DND-41 (cell line): ENCODE measurements around the gene AMPD1.

Source experiments
- ATAC-seq: fragments of 200-7000 bp; cut with Tn5 transposase; 3 replicates; pipeline ENCODE4 v1.9.1; 2021; ENCODE audit warnings: low read depth; ENCODE audit not compliant: insufficient read depth
- DNase-seq: peaks from one replicate; pipeline ENCODE4 v3.0.0-alpha.2; 2020
- H2AFZ ChIP-seq: 2 replicates; pipeline ENCODE4 v1.6.0; 2012; ENCODE audit warnings: low read depth, low read length
- H3K27ac ChIP-seq: 2 replicates; pipeline ENCODE4 v1.5.1; 2012; ENCODE audit warnings: low read length, inconsistent platforms
- H3K27me3 ChIP-seq: fragments of 200-600 bp; sonication (generic); 2 replicates; pipeline ENCODE4 v1.6.0; 2012; ENCODE audit warnings: low read length, mild to moderate bottlenecking, inconsistent platforms; ENCODE audit not compliant: insufficient read depth, poor library complexity
- H3K36me3 ChIP-seq: 2 replicates; pipeline ENCODE4 v1.5.1; 2012; ENCODE audit warnings: low read length, inconsistent platforms; ENCODE audit not compliant: insufficient read depth
- H3K4me1 ChIP-seq: 2 replicates; pipeline ENCODE4 v1.5.1; 2012; ENCODE audit warnings: mild to moderate bottlenecking, low read length; ENCODE audit not compliant: insufficient read depth
- H3K4me2 ChIP-seq: 2 replicates; pipeline ENCODE4 v1.6.0; 2012; ENCODE audit warnings: mild to moderate bottlenecking, moderate library complexity, low read length, inconsistent platforms; ENCODE audit not compliant: insufficient read depth
- H3K4me3 ChIP-seq, 2 experiments: fragments of 200-600 bp in 1 of 2; shearing (Covaris generic) in 1 of 2; 2 replicates each; pipeline ENCODE4 v1.5.1; 2012 to 2016; ENCODE audit warnings: inconsistent platforms in 2 of 2, low read length in 2 of 2, mild to moderate bottlenecking in 2 of 2, low read depth in 1 of 2, moderate library complexity in 1 of 2
- H3K79me2 ChIP-seq: 2 replicates; pipeline ENCODE4 v1.6.0; 2012; ENCODE audit warnings: low read length, inconsistent platforms; ENCODE audit not compliant: insufficient read depth
- H3K9ac ChIP-seq: 2 replicates; pipeline ENCODE4 v1.6.0; 2012; ENCODE audit warnings: low read depth, mild to moderate bottlenecking, inconsistent platforms, low read length, moderate library complexity
- H3K9me3 ChIP-seq: 2 replicates; pipeline ENCODE4 v1.5.1; 2012; ENCODE audit warnings: low read length, moderate library complexity, mild to moderate bottlenecking, inconsistent platforms; ENCODE audit not compliant: insufficient read depth, severe bottlenecking
- H4K20me1 ChIP-seq: 2 replicates; pipeline ENCODE4 v1.6.0; 2012; ENCODE audit warnings: low read length; ENCODE audit not compliant: insufficient read depth
- EZH2 ChIP-seq: IDR thresholded peaks from 3 replicates; pipeline ENCODE4 v1.6.1; 2012; ENCODE audit warnings: borderline replicate concordance, low read depth, mild to moderate bottlenecking, moderate library complexity, low read length, inconsistent platforms; ENCODE audit not compliant: severe bottlenecking
- TF ChIP-seq, protein P1 (sequence below): IDR thresholded peaks from 2 replicates; pipeline ENCODE4 v1.5.1; 2012; ENCODE audit warnings: borderline replicate concordance, low read length, moderate library complexity, mild to moderate bottlenecking; ENCODE audit not compliant: poor library complexity, severe bottlenecking; ENCODE audit errors: extremely low read depth

The AMPD1 gene

GRCh38 chr1:114694540-114695310 is 621 bp downstream of the AMPD1 start:
- Histone ChIP-seq H3K4me2 (no peak overlapping the region), H3K9ac (no peak overlapping the region), H3K4me1 (no peaks in the 10 kb centered on the region), H3K79me2 (no peaks in the 10 kb centered on the region), H3K36me3 (no peaks in the 10 kb centered on the region), H3K27ac (no peak overlapping the region), H3K4me3 (no peak overlapping the region), H3K9me3 (no peaks in the 10 kb centered on the region), H3K27me3 (peaks cover 16% of the 10 kb centered on the region), H4K20me1 (no peaks in the 10 kb centered on the region), H2AFZ (no peak overlapping the region)
- ATAC-seq (no peak), DNase-seq (no peak)
- no peak for TF ChIP-seq EZH2

- DNase-seq (no peak), ATAC-seq (no peak)
- H3K9ac ChIP-seq: no peak overlapping the region
These were observed 2.4 kb downstream of the AMPD1 start for GRCh38 chr1:114692947-114693346.

GRCh38 chr1:114691061-114691460 is 4.3 kb downstream of the AMPD1 start:
- H3K9me3 ChIP-seq: no peaks in the 10 kb centered on the region
- no peak overlapping the region for H3K4me2 ChIP-seq
- H3K4me1 ChIP-seq: no peaks in the 10 kb centered on the region
- no peak overlapping the region for H2AFZ ChIP-seq
- H3K27me3 ChIP-seq: peaks cover 9% of the 10 kb centered on the region
- H3K9ac ChIP-seq: no peak overlapping the region
- H3K36me3 ChIP-seq: no peaks in the 10 kb centered on the region
- no peak overlapping the region for H3K4me3 ChIP-seq
- DNase-seq (no peak), ATAC-seq (no peak)
- H3K79me2 ChIP-seq: no peaks in the 10 kb centered on the region
- TF ChIP-seq, protein P1, sequence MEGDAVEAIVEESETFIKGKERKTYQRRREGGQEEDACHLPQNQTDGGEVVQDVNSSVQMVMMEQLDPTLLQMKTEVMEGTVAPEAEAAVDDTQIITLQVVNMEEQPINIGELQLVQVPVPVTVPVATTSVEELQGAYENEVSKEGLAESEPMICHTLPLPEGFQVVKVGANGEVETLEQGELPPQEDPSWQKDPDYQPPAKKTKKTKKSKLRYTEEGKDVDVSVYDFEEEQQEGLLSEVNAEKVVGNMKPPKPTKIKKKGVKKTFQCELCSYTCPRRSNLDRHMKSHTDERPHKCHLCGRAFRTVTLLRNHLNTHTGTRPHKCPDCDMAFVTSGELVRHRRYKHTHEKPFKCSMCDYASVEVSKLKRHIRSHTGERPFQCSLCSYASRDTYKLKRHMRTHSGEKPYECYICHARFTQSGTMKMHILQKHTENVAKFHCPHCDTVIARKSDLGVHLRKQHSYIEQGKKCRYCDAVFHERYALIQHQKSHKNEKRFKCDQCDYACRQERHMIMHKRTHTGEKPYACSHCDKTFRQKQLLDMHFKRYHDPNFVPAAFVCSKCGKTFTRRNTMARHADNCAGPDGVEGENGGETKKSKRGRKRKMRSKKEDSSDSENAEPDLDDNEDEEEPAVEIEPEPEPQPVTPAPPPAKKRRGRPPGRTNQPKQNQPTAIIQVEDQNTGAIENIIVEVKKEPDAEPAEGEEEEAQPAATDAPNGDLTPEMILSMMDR: no peak
- TF ChIP-seq EZH2: no peak
- H3K27ac ChIP-seq: no peak overlapping the region
- H4K20me1 ChIP-seq: no peaks in the 10 kb centered on the region

More at GRCh38 chr1:114692947-114693346, 2.4 kb downstream of the AMPD1 start:
- H3K36me3 ChIP-seq: no peaks in the 10 kb centered on the region
- no peaks in the 10 kb centered on the region for H4K20me1 ChIP-seq
- TF ChIP-seq EZH2: no peak
- TF ChIP-seq, protein P1: no peak
- H3K27me3 ChIP-seq: peaks cover 16% of the 10 kb centered on the region
- no peak overlapping the region for H2AFZ ChIP-seq
- H3K27ac ChIP-seq: no peak overlapping the region
- no peaks in the 10 kb centered on the region for H3K4me1 ChIP-seq
- no peak overlapping the region for H3K4me2 ChIP-seq
- H3K4me3 ChIP-seq: no peak overlapping the region
- no peaks in the 10 kb centered on the region for H3K79me2 ChIP-seq
- no peaks in the 10 kb centered on the region for H3K9me3 ChIP-seq

DNA sequence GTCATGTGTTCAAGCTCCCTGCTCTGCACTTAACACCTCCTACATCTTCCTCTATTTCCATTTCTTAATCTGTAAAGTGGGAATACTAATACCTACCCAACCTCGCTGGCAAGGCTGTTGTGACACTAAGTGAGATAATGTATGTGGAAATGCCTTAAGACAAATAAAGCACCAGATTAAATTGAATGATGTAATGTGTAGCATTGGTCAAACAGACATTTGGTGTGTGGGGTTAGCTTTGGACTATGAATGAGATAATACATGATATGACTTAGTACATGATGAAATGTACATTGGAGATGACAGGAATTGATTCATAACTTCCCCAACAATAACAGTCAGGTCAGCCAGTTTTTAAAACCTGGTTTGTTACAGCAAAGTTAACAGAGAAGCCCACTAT is 5.2 kb downstream of the AMPD1 start:
- Histone ChIP-seq H3K4me3 (no peak overlapping the region), H4K20me1 (no peaks in the 10 kb centered on the region), H3K27me3 (peaks cover 12% of the 10 kb centered on the region), H3K9ac (no peak overlapping the region), H3K79me2 (no peaks in the 10 kb centered on the region), H3K36me3 (no peaks in the 10 kb centered on the region), H3K4me1 (no peaks in the 10 kb centered on the region), H2AFZ (no peak overlapping the region), H3K27ac (no peak overlapping the region), H3K4me2 (no peak overlapping the region), H3K9me3 (no peaks in the 10 kb centered on the region)
- ATAC-seq: no peak
- no peak for DNase-seq
- TF ChIP-seq, protein P1: no peak
- TF ChIP-seq EZH2: no peak
